OCI-LY3 (cell line): Measurements from ENCODE around the gene PSMD14.

Experiments used
- EZH2phosphoT487 ChIP-seq: fragments of 200-600 bp; shearing (Covaris generic); IDR thresholded peaks from 2 replicates; pipeline ENCODE4 v1.6.1; 2018; ENCODE audit warnings: antibody characterized with exemption, mixed run types, low read depth
- TF ChIP-seq, protein P1 (sequence below): fragments of 200-600, 300-600 bp; sonication (generic); IDR thresholded peaks from 2 replicates; pipeline ENCODE4 v1.5.1; 2014; ENCODE audit warnings: antibody characterized with exemption, low read length, low read depth

DNA sequence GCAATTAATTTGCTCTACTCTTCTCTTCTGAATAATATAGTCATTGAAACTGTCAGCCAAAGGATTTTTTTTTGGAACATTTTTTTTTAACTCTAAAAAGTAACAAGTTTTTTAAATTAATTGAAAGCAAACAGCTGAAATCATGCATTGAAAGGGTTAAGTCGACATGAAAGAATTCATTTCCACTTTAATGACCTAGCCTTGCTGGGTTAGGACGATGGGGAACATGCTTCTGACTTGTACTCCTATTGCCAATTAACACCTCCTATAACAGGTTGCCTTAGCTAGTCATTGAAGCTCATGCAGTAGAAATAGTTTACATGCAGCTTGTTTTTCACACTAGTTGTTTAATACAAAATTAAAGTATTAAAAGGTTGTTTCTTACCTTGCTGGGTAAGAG, 47.8 kb downstream of the PSMD14 start:
- TF ChIP-seq, protein P1, sequence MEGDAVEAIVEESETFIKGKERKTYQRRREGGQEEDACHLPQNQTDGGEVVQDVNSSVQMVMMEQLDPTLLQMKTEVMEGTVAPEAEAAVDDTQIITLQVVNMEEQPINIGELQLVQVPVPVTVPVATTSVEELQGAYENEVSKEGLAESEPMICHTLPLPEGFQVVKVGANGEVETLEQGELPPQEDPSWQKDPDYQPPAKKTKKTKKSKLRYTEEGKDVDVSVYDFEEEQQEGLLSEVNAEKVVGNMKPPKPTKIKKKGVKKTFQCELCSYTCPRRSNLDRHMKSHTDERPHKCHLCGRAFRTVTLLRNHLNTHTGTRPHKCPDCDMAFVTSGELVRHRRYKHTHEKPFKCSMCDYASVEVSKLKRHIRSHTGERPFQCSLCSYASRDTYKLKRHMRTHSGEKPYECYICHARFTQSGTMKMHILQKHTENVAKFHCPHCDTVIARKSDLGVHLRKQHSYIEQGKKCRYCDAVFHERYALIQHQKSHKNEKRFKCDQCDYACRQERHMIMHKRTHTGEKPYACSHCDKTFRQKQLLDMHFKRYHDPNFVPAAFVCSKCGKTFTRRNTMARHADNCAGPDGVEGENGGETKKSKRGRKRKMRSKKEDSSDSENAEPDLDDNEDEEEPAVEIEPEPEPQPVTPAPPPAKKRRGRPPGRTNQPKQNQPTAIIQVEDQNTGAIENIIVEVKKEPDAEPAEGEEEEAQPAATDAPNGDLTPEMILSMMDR, result no peak
- no peak for TF ChIP-seq EZH2phosphoT487
